GM19395 (cell line): ENCODE results near the gene TP53I3.
"Not testable (repeated sequence)": the region's sequence is repeated elsewhere in the genome, so short reads cannot be mapped to it uniquely, and the experiment has no call there.

Experiments used
- ATAC-seq: cut with Tn5 transposase; IDR thresholded peaks from one replicate; pipeline ENCODE4 v1.9.1; 2021; ENCODE audit warnings: mild to moderate bottlenecking, moderate library complexity; ENCODE audit not compliant: unreplicated experiment

TP53I3 gene

GRCh38 chr2:24100732-24101131, 16.1 kb upstream of the TP53I3 start:
- not testable (repeated sequence) for ATAC-seq

GRCh38 chr2:24095171-24095677, 10.6 kb upstream of the TP53I3 start:
- not testable (repeated sequence) for ATAC-seq

- ATAC-seq, result not testable (repeated sequence)
These were observed 8.6 kb upstream of the TP53I3 start for GRCh38 chr2:24093270-24093669.

GRCh38 chr2:24088821-24089359, 4.3 kb upstream of the TP53I3 start:
- no peak for ATAC-seq

GRCh38 chr2:24087032-24087431, 2.4 kb upstream of the TP53I3 start:
- no peak for ATAC-seq

GRCh38 chr2:24086241-24086640, 1.6 kb upstream of the TP53I3 start:
- ATAC-seq, result no peak

- no peak for ATAC-seq
These were observed 511 bp upstream of the TP53I3 start for GRCh38 chr2:24085200-24085489.

GRCh38 chr2:24083567-24084385, 858 bp downstream of the TP53I3 start:
- ATAC-seq, result peak; percentile 81

GRCh38 chr2:24082787-24083566, 1.7 kb downstream of the TP53I3 start:
- ATAC-seq, result no peak

- ATAC-seq, result no peak
These were observed 3.9 kb downstream of the TP53I3 start for GRCh38 chr2:24080701-24081100.

GRCh38 chr2:24077879-24078278, 6.8 kb downstream of the TP53I3 start:
- ATAC-seq, result no peak

- ATAC-seq, result no peak
These were observed 7.1 kb downstream of the TP53I3 start for GRCh38 chr2:24077535-24077877.

- ATAC-seq, result peak; percentile 24
These were observed 7.6 kb downstream of the TP53I3 start for GRCh38 chr2:24076849-24077534.

GRCh38 chr2:24075915-24076848, 8.5 kb downstream of the TP53I3 start, which contains the start of gene SF3B6:
TSS of gene SF3B6 (minus strand) at chr2:24076326. CDS start at chr2:24076229, 97 bp downstream.
- ATAC-seq, result peak; percentile 96

GRCh38 chr2:24075259-24075658, 9.4 kb downstream of the TP53I3 start:
- ATAC-seq, result no peak

- ATAC-seq, result no peak
These were observed 10.8 kb downstream of the TP53I3 start for GRCh38 chr2:24073816-24074215.

GRCh38 chr2:24072259-24072658, 12.4 kb downstream of the TP53I3 start:
- ATAC-seq, result no peak

GRCh38 chr2:24065341-24065740, 19.3 kb downstream of the TP53I3 start:
- ATAC-seq, result no peak

GRCh38 chr2:24058564-24059271, 25.9 kb downstream of the TP53I3 start:
- no peak for ATAC-seq
